SK-N-SH (cell line): ENCODE data around the gene PBOV1. TPM values are rescaled to one million over a fixed set of nuclear protein-coding genes. Genes with fewer than 3 reads are reported as not detected.

Experiments
- CTCF ChIA-PET: fragments of 300-600, 350-600 bp; formaldehyde crosslinking; extraction: SDS; loops from one replicate; lab custom pipeline; 2021; lab: Yijun Ruan, JAX
- POLR2A ChIA-PET: fragments of 350-600 bp; sonication (Branson Sonifier 250); formaldehyde crosslinking; extraction: SDS; loops from one replicate; lab custom pipeline; 2020; ENCODE audit warnings: antibody characterized with exemption, inconsistent platforms; lab: Yijun Ruan, JAX
- DNase-seq: peaks from one replicate; pipeline ENCODE4 v3.0.0; 2012
- H2AFZ ChIP-seq: fragments of 200-600 bp; sonication (generic); 2 replicates; pipeline ENCODE4 v1.8.1; 2016; ENCODE audit warnings: antibody characterized with exemption, mild to moderate bottlenecking, low read depth
- H3F3A ChIP-seq: fragments of 200-600 bp; sonication (generic); replicated peaks from 2 replicates; pipeline ENCODE3; 2016; ENCODE audit warnings: antibody characterized with exemption, mild to moderate bottlenecking; ENCODE audit not compliant: insufficient read depth
- H3K27ac ChIP-seq, 2 experiments: fragments of 200-500 bp in 1 of 2; fragments of 200-600 bp in 1 of 2; sonication (Bioruptor generic) in 1 of 2; sonication (generic), shearing (Covaris generic) in 1 of 2; 2 replicates each; pipeline versions ENCODE4 v1.5.1 to v1.6.1; 2014 to 2016; ENCODE audit warnings: low read depth in 2 of 2, inconsistent platforms in 1 of 2, low read length in 1 of 2, mild to moderate bottlenecking in 1 of 2, mixed read lengths in 1 of 2
- H3K27me3 ChIP-seq: fragments of 200-600 bp; sonication (generic), shearing (Covaris generic); 2 replicates; pipeline ENCODE4 v1.6.1; 2016; ENCODE audit warnings: mixed run types; ENCODE audit not compliant: insufficient read depth
- H3K36me3 ChIP-seq, 2 experiments: fragments of 200-500 bp in 1 of 2; fragments of 200-600 bp in 1 of 2; sonication (Bioruptor generic) in 1 of 2; sonication (generic) in 1 of 2; replicated peaks in 1 of 2; 2 replicates each; pipeline versions ENCODE3 to v1.5.1; 2014 to 2016; ENCODE audit warnings: low read length in 1 of 2, mild to moderate bottlenecking in 1 of 2; ENCODE audit not compliant: insufficient read depth in 2 of 2, control insufficient read depth in 1 of 2
- H3K4me1 ChIP-seq, 2 experiments: fragments of 200-500 bp in 1 of 2; fragments of 200-600 bp in 1 of 2; sonication (Bioruptor generic) in 1 of 2; sonication (generic), shearing (Covaris generic) in 1 of 2; 2 replicates each; pipeline versions ENCODE4 v1.5.1 to v1.6.1; 2014 to 2016; ENCODE audit warnings: low read depth in 1 of 2, low read length in 1 of 2, mixed run types in 1 of 2; ENCODE audit not compliant: insufficient read depth in 2 of 2, control insufficient read depth in 1 of 2
- H3K4me2 ChIP-seq: fragments of 200-600 bp; sonication (generic), shearing (Covaris generic); 2 replicates; pipeline ENCODE4 v1.6.1; 2017; ENCODE audit warnings: mixed run types
- H3K4me3 ChIP-seq, 2 experiments: fragments of 200-500 bp in 1 of 2; fragments of 200-600 bp in 1 of 2; sonication (Bioruptor generic) in 1 of 2; sonication (generic), shearing (Covaris generic) in 1 of 2; 2 replicates each; pipeline versions ENCODE4 v1.5.1 to v1.8.1; 2014 to 2016; ENCODE audit warnings: low read depth in 2 of 2, inconsistent platforms in 1 of 2, low read length in 1 of 2, mild to moderate bottlenecking in 1 of 2, mixed read lengths in 1 of 2, moderate library complexity in 1 of 2
- H3K79me2 ChIP-seq: fragments of 200-600 bp; sonication (generic); 2 replicates; pipeline ENCODE4 v1.8.1; 2017; ENCODE audit warnings: mild to moderate bottlenecking; ENCODE audit not compliant: insufficient read depth
- H3K9ac ChIP-seq: fragments of 200-600 bp; sonication (generic); 2 replicates; pipeline ENCODE4 v1.6.1; 2017; ENCODE audit warnings: mixed run types
- H3K9me2 ChIP-seq: fragments of 200-600 bp; sonication (generic); 2 replicates; pipeline ENCODE4 v1.6.1; 2017; ENCODE audit warnings: mixed run types
- H3K9me3 ChIP-seq: fragments of 200-600 bp; sonication (generic); 2 replicates; pipeline ENCODE4 v1.6.1; 2017; ENCODE audit warnings: mixed run types, mild to moderate bottlenecking, moderate library complexity
- H4K20me1 ChIP-seq: fragments of 200-600 bp; sonication (generic); 2 replicates; pipeline ENCODE4 v1.6.1; 2017; ENCODE audit warnings: mild to moderate bottlenecking, mixed run types; ENCODE audit not compliant: insufficient read depth
- CHD2 ChIP-seq: fragments of 150-350 bp; IDR thresholded peaks from 2 replicates; pipeline ENCODE4 v1.6.1; 2018; ENCODE audit warnings: low read length; ENCODE audit not compliant: partially characterized antibody
- CTCF ChIP-seq: fragments of 200-600 bp; sonication (generic); IDR thresholded peaks from 2 replicates; pipeline ENCODE4 v1.6.1; 2017; ENCODE audit warnings: antibody characterized with exemption, mild to moderate bottlenecking, moderate library complexity
- EP300 ChIP-seq, 2 experiments: IDR thresholded peaks; 2 replicates each; pipeline versions ENCODE4 v1.4.0 to v1.6.1; 2012; ENCODE audit warnings: borderline replicate concordance in 1 of 2, low read depth in 1 of 2, low read length in 1 of 2
- EZH2phosphoT487 ChIP-seq: fragments of 200-600 bp; sonication (generic); IDR thresholded peaks from 2 replicates; pipeline ENCODE4 v1.6.1; 2017; ENCODE audit warnings: low read depth, mixed run types, mild to moderate bottlenecking, antibody characterized with exemption, moderate library complexity, borderline replicate concordance
- IRF3 ChIP-seq: fragments of 150-350 bp; IDR thresholded peaks from 2 replicates; pipeline ENCODE4 v1.6.1; 2016; ENCODE audit warnings: mild to moderate bottlenecking, low read depth, low read length
- MEF2A ChIP-seq: IDR thresholded peaks from 2 replicates; pipeline ENCODE4 v1.4.0; 2012; ENCODE audit warnings: low read depth, borderline replicate concordance
- MXI1 ChIP-seq: IDR thresholded peaks from 2 replicates; pipeline ENCODE4 v1.6.1; 2012; ENCODE audit warnings: mild to moderate bottlenecking, low read depth, low read length, improper control_type of control experiment
- NFIC ChIP-seq: IDR thresholded peaks from 2 replicates; pipeline ENCODE4 v1.4.0; 2012; ENCODE audit warnings: borderline replicate concordance
- PBX3 ChIP-seq: IDR thresholded peaks from 2 replicates; pipeline ENCODE4; 2012
- POLR2AphosphoS5 ChIP-seq: IDR thresholded peaks from 2 replicates; pipeline ENCODE4 v1.6.1; 2012; ENCODE audit warnings: low read depth, low read length
- SIN3A ChIP-seq: IDR thresholded peaks from 2 replicates; pipeline ENCODE4 v1.6.1; 2012; ENCODE audit warnings: low read depth, mild to moderate bottlenecking, low read length, moderate library complexity, borderline replicate concordance
- SMC3 ChIP-seq: IDR thresholded peaks from 2 replicates; pipeline ENCODE4 v1.6.1; 2012; ENCODE audit warnings: low read depth, low read length, improper control_type of control experiment
- TAF1 ChIP-seq: IDR thresholded peaks from 2 replicates; pipeline ENCODE4 v1.6.1; 2012; ENCODE audit warnings: low read depth, mild to moderate bottlenecking, low read length, moderate library complexity, borderline replicate concordance
- TCF12 ChIP-seq: IDR thresholded peaks from 2 replicates; pipeline ENCODE4 v1.4.0; 2012
- USF2 ChIP-seq: fragments of 150-350 bp; IDR thresholded peaks from 2 replicates; pipeline ENCODE4 v1.6.1; 2017; ENCODE audit warnings: antibody characterized with exemption, low read length, low read depth, borderline replicate concordance
- ZBTB33 ChIP-seq: IDR thresholded peaks from 2 replicates; pipeline ENCODE4 v1.4.0; 2012; ENCODE audit warnings: low read depth, borderline replicate concordance
- WGBS: methylation state at CpG from one replicate; pipeline ENCODE4 v1.1.6; 2017; ENCODE audit warnings: low lambda C conversion rate; 5-methylcytosine and 5-hydroxymethylcytosine counted together
- polyA plus RNA-seq, 3 experiments: library from polyadenylated mRNA; depleted of rRNA; stranded (reverse); fragments of >200 nt; gene quantifications; 2 replicates each; pipeline ENCODE4 v1.2.3, GENCODE V29; 2012

Gene PBOV1
- polyA plus RNA-seq, 1 of the 3 experiments (the other 2 are of a cell fraction), result not detected

- Histone ChIP-seq H3K9me3 (no peaks in the 10 kb centered on the region), H3F3A (no peaks in the 10 kb centered on the region), H2AFZ (no peak overlapping the region), H4K20me1 (no peaks in the 10 kb centered on the region), H3K9ac (no peak overlapping the region), H3K27me3 (no peaks in the 10 kb centered on the region), H3K79me2 (no peaks in the 10 kb centered on the region), H3K36me3 (no peaks in the 10 kb centered on the region), H3K4me2 (no peak overlapping the region), H3K4me1 (no peaks in the 10 kb centered on the region), H3K27ac (no peak overlapping the region), H3K4me3 (no peak overlapping the region), H3K9me2 (no peaks in the 10 kb centered on the region)
- no peak for DNase-seq
- POLR2A ChIA-PET, result no interaction called here
- CTCF ChIA-PET, result no interaction called here
- WGBS, result 5% methylated on average over 5 of the region's 5 CpGs
- TF ChIP-seq EP300 (IDR thresholded peaks at IDR 0.05; ENCODE audit: borderline replicate concordance in 1 of 2, low read depth in 1 of 2, low read length in 1 of 2), result no peak
- no peak for TF ChIP-seq MXI1
- TF ChIP-seq CHD2, result no peak
- TF ChIP-seq SMC3, result no peak
- no peak for TF ChIP-seq EZH2phosphoT487
- TF ChIP-seq TAF1, result no peak
- no peak for TF ChIP-seq SIN3A
- TF ChIP-seq PBX3, result no peak
- no peak for TF ChIP-seq USF2
- TF ChIP-seq CTCF, result no peak
- TF ChIP-seq NFIC, result no peak
- no peak for TF ChIP-seq POLR2AphosphoS5
- TF ChIP-seq TCF12, result no peak
Measured at GRCh38 chr6:138188278-138188941, 29.9 kb downstream of the PBOV1 start.

GRCh38 chr6:138187156-138187555, 31.1 kb downstream of the PBOV1 start:
- Histone ChIP-seq H3K9me2 (no peaks in the 10 kb centered on the region), H3K4me2 (no peak overlapping the region), H3F3A (no peaks in the 10 kb centered on the region), H3K4me1 (no peaks in the 10 kb centered on the region), H3K4me3 (no peak overlapping the region), H3K9me3 (no peaks in the 10 kb centered on the region)
- WGBS, result 0% methylated on average over 2 of the region's 4 CpGs
- no peak for DNase-seq
- TF ChIP-seq ZBTB33 (no peak), SMC3 (no peak), SIN3A (no peak), IRF3 (no peak), MEF2A (no peak)
- TF ChIP-seq, all 33 proteins: peak for 0
- ChIA-PET CTCF (interaction anchor here (0.6 kb wide), 1 partner anchor 378 kb away, joined by 3 read pairs; no protein-coding TSS in a partner anchor), POLR2A (no interaction called here)
- Histone ChIP-seq H3K27ac (no peak overlapping the region), H3K27me3 (no peaks in the 10 kb centered on the region), H3K36me3 (no peaks in the 10 kb centered on the region), H2AFZ (no peak overlapping the region), H4K20me1 (no peaks in the 10 kb centered on the region), H3K79me2 (no peaks in the 10 kb centered on the region), H3K9ac (no peak overlapping the region)
